ENCODE results near the gene SLC41A2.
"Not testable (repeated sequence)": the region's sequence is repeated elsewhere in the genome, so short reads cannot be mapped to it uniquely, and the experiment has no call there.

Gene SLC41A2

DNA sequence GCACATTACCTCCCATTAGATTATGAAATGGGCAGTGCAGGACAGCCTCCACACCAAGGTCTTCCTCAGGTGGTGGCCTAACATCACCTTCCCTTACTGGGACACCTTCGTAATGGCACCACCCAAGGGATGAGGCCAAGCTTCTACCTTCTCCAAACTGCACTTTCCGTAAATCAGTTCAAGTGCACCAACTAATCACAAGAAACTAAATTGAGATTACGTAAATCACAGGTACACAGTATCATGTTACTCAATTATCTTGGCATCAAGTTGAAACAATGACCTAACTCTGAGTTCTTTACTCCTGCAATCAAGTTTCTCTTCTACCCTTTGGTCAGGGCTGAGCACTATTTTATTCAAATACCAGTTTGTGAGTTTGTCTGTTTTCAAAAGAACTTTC is 13.8 kb downstream of the SLC41A2 start:
- CTCF ChIA-PET: interaction anchor here (0.9 to 4.0 kb wide), 4 partner anchors 9 to 14 kb away, joined by 3 to 17 read pairs (median 3); no protein-coding TSS in a partner anchor
- TF ChIP-seq, protein P1, sequence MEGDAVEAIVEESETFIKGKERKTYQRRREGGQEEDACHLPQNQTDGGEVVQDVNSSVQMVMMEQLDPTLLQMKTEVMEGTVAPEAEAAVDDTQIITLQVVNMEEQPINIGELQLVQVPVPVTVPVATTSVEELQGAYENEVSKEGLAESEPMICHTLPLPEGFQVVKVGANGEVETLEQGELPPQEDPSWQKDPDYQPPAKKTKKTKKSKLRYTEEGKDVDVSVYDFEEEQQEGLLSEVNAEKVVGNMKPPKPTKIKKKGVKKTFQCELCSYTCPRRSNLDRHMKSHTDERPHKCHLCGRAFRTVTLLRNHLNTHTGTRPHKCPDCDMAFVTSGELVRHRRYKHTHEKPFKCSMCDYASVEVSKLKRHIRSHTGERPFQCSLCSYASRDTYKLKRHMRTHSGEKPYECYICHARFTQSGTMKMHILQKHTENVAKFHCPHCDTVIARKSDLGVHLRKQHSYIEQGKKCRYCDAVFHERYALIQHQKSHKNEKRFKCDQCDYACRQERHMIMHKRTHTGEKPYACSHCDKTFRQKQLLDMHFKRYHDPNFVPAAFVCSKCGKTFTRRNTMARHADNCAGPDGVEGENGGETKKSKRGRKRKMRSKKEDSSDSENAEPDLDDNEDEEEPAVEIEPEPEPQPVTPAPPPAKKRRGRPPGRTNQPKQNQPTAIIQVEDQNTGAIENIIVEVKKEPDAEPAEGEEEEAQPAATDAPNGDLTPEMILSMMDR (IDR thresholded peaks at IDR 0.05; ENCODE audit: control extremely low read depth, extremely low read depth, low read depth, missing control alignments): no peak
- POLR2A ChIA-PET: no interaction called here
- no peak for DNase-seq (ENCODE audit: extremely low spot score)

DNA sequence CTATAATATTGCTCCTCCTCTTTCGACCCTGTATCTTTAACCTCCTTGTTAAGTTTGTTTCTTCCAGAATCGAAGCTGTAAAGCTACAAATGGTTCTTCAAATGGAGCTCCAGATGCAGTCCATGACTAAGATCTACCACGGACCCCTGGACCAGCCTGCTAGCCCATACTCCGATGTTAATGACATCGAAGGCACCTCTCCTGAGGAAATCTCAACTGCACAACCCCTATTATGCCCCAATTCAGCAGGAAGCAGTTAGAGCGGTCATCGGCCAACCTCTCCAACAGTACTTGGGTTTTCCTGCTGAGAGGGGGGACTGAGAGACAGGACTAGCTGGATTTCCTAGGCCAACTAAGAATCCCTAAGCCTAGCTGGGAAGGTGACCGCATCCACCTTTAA is 14.7 kb downstream of the SLC41A2 start:
- CTCF ChIA-PET: interaction anchor here (0.9 to 4.0 kb wide), 4 partner anchors 9 to 508 kb away, joined by 3 to 17 read pairs (median 6); partner anchors contain the start of gene SLC41A2
- DNase-seq (ENCODE audit: extremely low spot score); POLR2A ChIA-PET: not testable (repeated sequence)

DNA sequence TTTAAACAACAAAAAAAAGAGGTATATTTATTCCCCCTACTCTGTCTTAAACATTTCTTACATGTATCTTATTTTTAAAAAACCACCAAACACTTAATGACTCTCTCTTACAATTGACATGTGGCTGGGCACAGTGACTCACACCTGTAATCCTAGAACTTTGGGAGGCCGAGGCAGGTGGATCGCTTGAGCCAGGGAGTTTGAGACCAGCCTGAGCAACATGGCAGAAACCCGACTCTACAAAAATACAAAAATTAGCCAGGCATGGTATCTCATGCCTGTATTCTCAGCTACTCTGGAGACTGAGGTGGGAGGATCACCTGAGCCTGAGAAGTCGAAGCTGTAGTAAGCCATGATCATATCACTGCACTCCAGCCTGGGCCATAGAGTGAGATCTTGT is 16.0 kb downstream of the SLC41A2 start:
- ChIA-PET POLR2A (no interaction called here), CTCF (interaction anchor here (1.0 to 4.0 kb wide), 5 partner anchors 11 to 152 kb away, joined by 4 to 17 read pairs (median 6); partner anchors contain the start of gene SLC41A2)
- DNase-seq (ENCODE audit: extremely low spot score): no peak
- TF ChIP-seq, protein P1 (IDR thresholded peaks at IDR 0.05; ENCODE audit: control extremely low read depth, extremely low read depth, low read depth, missing control alignments): no peak

DNA sequence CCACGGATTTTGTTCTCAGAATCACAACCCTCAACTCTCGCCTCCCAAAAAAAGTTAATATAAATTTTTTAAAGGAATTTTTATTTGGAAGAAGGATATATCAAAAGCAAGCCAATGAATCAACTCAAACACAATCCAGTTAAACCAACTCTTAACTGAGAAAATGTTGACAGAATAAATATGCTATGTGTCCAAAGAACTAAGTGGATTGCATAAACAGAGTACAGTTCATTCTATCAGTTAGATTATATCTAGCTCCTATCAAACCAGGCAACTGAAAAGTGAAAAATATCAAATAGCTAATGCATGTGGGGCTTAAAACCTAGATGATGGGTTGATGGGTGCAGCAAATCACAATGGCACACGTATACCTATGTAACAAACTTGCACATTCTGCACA is 16.6 kb downstream of the SLC41A2 start:
- ChIA-PET CTCF (interaction anchor here (1.5 to 4.0 kb wide), 3 partner anchors 11 to 17 kb away, joined by 4 to 17 read pairs (median 6); partner anchors contain the start of gene SLC41A2), POLR2A (no interaction called here)
- no peak for DNase-seq (ENCODE audit: extremely low spot score)
- TF ChIP-seq, protein P1 (IDR thresholded peaks at IDR 0.05; ENCODE audit: control extremely low read depth, extremely low read depth, low read depth, missing control alignments): no peak

DNA sequence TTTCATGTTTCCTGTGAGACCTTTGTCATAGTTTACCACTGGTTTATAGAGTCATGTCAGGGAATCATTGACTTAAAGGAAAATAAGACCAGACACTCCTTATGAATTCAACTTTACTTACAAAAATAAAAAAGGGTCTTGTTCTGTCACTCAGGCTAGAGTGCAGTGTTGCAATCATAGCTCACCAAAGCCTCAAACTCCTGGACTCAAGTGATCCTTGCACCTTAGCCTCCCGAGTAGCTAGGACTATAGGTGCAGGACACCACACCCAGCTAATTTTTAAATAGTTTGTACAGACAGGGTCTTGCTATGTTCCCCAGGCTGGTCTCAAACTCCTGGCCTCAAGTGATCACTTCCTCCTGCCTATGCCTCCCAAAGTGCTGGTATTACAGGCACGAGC is 19.0 kb downstream of the SLC41A2 start:
- TF ChIP-seq, protein P1 (IDR thresholded peaks at IDR 0.05; ENCODE audit: control extremely low read depth, extremely low read depth, low read depth, missing control alignments): no peak
- no peak for DNase-seq (ENCODE audit: extremely low spot score)
- POLR2A ChIA-PET: no interaction called here
- CTCF ChIA-PET: interaction anchor here (1.3 to 1.6 kb wide), 3 partner anchors 9 to 256 kb away, joined by 3 to 4 read pairs (median 4); no protein-coding TSS in a partner anchor

DNA sequence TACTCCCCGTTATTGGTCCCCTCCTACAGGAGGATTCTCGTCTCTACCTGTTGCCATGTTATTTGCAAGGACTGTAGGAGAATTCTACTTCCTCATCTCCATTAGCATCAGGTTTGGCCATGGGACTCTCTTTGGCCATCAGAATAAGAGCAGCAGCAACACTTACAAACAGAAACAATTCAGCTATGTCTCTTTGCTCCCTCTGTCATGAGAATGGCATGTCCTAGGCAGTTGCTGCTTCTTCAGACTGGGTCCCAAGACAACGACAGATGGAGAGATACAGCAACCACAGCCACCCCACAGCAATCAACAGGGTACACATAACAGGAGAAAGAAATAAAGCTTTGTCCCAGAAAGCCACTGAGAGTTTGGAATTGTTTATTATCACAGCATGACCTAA is 19.7 kb downstream of the SLC41A2 start:
- TF ChIP-seq, protein P1 (IDR thresholded peaks at IDR 0.05; ENCODE audit: control extremely low read depth, extremely low read depth, low read depth, missing control alignments): no peak
- CTCF ChIA-PET: interaction anchor here (1.3 to 1.6 kb wide), 3 partner anchors 8 to 255 kb away, joined by 3 to 4 read pairs (median 4); no protein-coding TSS in a partner anchor

DNA sequence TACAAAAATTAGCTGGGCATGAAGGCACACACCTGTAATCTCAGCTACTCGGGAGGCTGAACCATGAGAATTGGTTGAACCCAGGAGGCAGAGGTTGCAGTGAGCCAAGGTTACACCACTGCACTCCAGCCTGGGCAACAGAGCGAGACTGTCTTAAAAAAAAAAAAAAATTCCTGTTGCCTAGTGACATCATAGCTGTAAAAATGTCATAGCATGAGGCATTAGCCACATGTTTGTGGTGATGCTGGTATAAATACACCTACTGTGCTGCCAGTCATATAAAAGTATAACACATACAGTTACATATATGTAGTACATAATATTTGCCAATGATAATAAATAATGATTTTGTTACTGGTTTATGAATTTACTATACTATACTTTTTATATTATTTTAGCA is 22.2 kb downstream of the SLC41A2 start:
- DNase-seq (ENCODE audit: extremely low spot score): no peak
- CTCF ChIA-PET: interaction anchor here (0.7 to 1.1 kb wide), 3 partner anchors 9 to 102 kb away, joined by 3 read pairs; no protein-coding TSS in a partner anchor
- POLR2A ChIA-PET: no interaction called here
- TF ChIP-seq, protein P1 (IDR thresholded peaks at IDR 0.05; ENCODE audit: control extremely low read depth, extremely low read depth, low read depth, missing control alignments): no peak

More for the DNA sequence above, 19.7 kb downstream of the SLC41A2 start:
- POLR2A ChIA-PET: no interaction called here
- DNase-seq (ENCODE audit: extremely low spot score): no peak
